CD4-positive, alpha-beta T cell treated with Interleukin-6 at 100 ng/mL for 8 hours (primary cell): Measurements from ENCODE around the gene WDR35.
"Not testable (repeated sequence)": the region's sequence is repeated elsewhere in the genome, so short reads cannot be mapped to it uniquely, and the experiment has no call there.

Experiments used
- DNase-seq: peaks from one replicate; pipeline ENCODE4 v3.0.0-alpha.2; 2020; ENCODE audit warnings: mixed read lengths, low spot score

Gene WDR35

GRCh38 chr2:19894134-19894792 is 95.6 kb downstream of the WDR35 start:
- no peak for DNase-seq

DNA sequence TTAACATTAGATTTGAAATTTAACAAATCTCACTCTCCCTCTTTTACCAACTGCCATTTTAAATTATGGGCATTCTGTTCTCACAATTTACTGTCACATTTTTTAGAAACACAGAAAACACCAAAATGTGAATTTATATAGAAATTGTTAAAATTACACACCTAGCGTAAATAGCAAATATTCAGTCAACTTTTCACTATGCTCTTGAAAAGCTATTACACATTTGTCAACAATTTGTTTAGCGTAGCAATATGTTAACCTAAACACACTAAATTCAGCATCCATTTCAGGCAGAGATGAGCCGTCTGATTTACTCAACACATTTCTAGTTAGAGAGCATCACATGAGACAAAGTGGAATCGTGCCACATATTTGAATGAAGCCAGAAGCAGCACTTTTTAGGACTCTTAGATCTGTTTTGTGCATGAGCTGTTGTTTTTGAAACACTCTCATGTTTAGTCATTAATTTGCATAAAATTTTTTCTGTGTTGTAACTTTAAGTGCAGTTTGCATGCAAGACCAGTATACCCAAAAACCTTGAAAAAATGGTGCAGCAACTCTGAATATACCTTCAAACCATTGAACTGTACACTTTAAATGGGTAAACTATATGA is 96.3 kb downstream of the WDR35 start:
- no peak for DNase-seq

DNA sequence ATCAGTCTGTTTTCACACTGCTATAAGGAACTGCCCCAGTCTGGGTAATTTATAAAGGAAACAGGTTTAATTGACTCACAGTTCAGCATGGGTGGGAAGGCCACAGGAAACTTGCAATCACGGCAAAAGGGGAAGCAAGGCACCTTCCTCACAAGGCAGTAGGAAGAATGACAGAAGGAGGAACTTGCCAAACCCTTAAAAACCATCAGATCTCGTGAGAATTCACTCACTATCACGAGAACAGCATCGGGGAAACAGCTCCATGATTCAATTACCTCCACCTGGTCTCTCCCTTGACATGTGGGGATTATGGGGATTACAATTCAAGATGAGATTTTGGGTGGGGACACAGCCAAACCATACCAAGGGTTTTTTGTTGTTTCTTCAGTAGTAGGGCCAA is 97.9 kb downstream of the WDR35 start:
- not testable (repeated sequence) for DNase-seq

- no peak for DNase-seq
These were observed 99.8 kb downstream of the WDR35 start for GRCh38 chr2:19890104-19890503.

- DNase-seq: no peak
These were observed 101.1 kb downstream of the WDR35 start for GRCh38 chr2:19888831-19889230.

- no peak for DNase-seq
These were observed 102.4 kb downstream of the WDR35 start for GRCh38 chr2:19887510-19887909.

- DNase-seq: no peak
These were observed 103.6 kb downstream of the WDR35 start for GRCh38 chr2:19886261-19886660.

DNA sequence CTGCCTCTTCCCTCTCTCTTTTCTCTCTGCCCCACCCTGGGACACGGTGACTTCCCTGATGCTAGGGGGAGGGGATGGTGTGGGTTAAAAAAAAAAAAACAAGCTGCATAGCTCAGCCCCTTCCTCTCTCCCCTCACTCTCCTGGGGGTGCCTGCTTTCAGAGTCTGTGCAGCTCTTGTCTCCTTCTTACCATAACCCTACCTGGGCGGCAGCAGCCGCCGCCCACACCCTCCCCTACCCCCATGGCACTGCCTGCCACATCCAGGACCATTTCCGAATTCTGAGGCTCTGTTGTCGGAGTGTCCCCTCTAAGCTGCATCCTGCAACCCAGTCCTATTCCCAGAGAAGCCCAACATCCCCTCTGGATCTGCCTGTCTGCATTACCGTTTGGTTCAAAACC is 104.1 kb downstream of the WDR35 start:
- DNase-seq: no peak

DNA sequence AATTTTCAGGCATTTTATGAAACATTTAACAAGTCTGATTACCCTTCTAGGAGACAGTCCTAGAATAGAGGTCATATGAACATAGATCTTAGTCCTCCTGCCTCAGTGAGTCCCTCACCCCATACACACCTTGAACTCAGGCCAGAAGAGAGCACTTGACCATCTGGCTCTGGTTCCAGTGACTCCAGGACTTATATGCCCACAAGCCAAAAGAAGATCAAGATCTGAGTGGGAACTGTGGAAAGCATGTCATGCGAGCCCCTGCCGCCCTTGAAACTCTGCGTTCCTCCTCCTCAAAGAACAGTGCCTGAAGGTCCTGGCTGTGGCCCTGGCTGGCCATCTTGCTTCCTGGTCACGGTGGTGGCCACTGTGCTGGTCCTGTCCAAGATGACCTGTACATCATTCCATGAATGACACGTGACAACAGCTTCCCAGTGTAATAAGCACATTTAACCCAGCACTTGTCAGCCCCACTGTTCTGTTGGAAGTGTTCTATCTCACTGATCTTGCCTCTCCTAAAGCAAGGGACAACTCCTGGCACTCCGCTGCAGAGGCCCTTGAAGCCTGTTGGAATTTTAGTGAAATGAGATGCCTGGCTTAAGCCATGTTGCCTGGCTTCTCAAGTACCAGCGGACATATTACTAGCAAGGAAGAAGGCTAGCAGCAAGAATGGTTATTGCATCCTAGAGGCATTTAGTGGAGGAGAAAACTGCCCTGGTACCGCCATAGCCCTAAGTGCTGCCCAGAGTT is 105.8 kb downstream of the WDR35 start:
- DNase-seq: no peak

DNA sequence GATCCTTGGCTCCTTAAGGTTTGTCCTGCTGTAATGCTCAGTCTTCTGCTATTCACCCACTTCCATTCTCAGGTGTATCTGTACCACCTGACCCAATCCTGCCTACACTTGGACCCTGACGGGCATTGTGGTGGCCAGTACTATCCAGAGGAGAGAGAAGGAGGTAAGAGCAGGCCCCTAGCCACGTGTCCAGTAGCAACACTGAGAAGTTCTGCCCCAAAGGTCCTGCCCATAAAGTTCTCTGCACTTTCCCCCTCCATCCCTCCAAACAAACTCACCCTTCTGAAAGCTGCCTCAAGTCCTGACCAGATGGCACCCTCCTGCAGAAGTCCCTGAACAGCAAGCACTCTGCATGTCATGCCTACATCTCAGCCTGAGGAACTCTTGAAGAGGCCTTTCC is 106.4 kb downstream of the WDR35 start:
- no peak for DNase-seq

- DNase-seq: no peak
These were observed 107.6 kb downstream of the WDR35 start for GRCh38 chr2:19882286-19882685.

DNA sequence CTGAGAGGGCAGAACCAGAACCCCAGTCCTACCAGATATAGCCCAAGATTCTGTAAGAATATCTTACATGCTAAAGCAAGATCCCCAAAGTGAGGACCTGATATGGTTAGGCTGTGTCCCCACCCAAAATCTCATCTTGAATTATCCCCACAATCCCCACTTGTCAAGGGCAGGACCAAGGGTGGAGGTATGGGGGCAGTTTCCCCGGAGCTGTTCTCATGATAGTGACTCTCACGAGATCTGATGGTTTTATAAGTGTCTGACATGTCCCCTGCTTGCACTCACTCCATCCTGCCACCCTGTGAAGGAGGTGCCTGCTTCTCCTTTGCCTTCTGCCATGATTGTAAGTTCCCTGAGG is 108.0 kb downstream of the WDR35 start:
- no peak for DNase-seq

DNA sequence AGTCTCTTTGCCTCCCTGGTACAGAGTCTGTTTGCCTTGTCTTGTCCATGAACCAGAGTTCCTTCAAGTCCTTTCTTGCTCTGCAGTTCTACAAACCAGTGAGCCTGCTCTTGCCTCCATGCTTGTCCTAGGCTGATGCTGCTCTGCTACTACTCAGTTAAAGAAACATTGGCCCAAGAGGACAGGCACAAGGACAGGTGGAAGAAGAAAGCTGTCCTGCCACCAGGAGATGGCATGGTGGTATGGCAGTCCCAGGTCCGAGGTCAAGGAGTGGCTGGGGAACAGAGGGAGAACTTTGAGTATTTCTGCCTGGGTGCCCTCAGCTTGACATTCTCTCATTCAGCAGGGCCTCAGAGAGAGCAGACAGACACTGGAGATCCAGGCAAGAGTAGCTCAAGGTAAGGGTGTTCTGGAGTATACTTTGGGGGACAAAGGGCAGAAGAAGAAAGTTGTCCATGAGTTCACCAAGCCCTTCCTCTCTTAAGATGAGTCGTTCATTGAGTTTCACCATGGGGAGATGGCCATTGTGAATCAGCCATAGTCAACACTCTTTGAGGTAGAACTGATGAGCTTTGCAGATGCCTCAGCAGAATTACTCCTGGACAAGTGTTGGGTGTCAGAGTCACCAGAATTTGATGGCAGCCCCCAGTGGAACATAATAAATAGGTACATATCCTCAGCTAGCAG is 108.5 kb downstream of the WDR35 start:
- DNase-seq: no peak

GRCh38 chr2:19880191-19880590 is 109.7 kb downstream of the WDR35 start:
- DNase-seq: not testable (repeated sequence)

DNA sequence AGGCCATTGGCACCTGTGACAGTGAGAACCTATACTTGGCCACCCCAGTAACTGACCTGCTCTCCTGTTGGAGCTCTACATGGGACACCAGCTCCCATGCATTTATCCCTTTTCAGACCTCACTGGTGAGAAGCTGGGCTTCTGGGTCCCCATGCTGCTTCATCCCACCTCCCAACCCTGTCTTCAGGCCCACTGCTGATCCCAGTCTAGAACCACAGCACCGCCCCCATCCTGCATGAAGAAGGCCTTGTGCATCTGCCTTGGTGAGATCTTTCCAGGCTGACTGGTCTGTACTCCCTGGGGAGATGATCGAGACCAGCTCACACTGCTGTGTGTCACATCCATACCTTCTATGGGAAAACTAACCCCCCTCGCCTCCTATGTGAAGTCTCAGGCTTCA is 110.8 kb downstream of the WDR35 start:
- DNase-seq: no peak

GRCh38 chr2:19878268-19879046 is 111.4 kb downstream of the WDR35 start:
- no peak for DNase-seq

DNA sequence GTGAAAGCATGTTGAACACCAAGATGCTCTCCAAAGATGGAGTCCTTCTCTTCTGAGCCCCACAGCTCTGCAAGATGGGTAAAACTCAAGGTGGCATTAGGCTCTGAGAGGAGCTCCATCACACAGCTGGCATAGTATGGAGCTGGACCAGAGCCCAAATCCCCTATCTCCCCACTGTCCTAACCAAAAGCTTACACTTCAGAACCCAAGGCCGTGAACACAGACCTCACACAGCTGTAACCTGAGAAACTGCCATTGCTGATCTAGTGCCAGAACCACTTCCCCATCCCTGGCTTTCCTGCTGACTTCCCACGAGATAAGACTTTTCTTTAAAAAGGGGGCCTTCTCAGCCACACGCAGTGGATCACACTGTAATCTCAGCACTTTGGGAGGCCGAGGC is 113.2 kb downstream of the WDR35 start:
- no peak for DNase-seq

DNA sequence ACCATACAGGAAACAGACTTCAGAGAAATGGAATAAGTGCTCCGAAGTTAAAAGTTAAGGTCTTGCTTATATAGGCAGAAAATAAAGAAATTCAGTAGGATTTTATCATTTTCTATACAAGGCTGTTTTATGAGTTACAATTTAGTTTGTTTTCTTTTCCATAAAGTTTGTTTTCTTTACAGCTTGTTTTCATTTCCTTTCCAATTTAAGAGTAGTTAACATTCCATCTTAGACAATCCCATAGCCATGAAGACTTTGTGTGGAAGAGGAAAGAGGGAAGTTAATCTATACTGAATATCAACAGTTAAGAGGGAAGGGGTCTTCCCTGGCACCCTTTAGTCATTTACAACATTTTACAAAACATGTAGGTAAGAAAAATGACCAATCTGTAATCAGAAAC is 114.6 kb downstream of the WDR35 start:
- DNase-seq: no peak

- DNase-seq: no peak
These were observed 115.2 kb downstream of the WDR35 start for GRCh38 chr2:19874726-19875125.

GRCh38 chr2:19873014-19873413 is 116.9 kb downstream of the WDR35 start:
- no peak for DNase-seq

- DNase-seq: no peak
These were observed 117.6 kb downstream of the WDR35 start for GRCh38 chr2:19872302-19872701.

GRCh38 chr2:19871836-19872235 is 118.1 kb downstream of the WDR35 start:
- DNase-seq: no peak
